Gastrocnemius medialis (tissue), 4 donors: ENCODE data around the gene LDAH. TPM values are rescaled to one million over a fixed set of nuclear protein-coding genes. Genes with fewer than 3 reads are reported as not detected.
"Not testable (repeated sequence)": the region's sequence is repeated elsewhere in the genome, so short reads cannot be mapped to it uniquely, and the experiment has no call there.

Experiments
- ATAC-seq, 2 donors: fragments of 150-250 bp; one replicate each; pipeline ENCODE4 v1.9.1; 2016
- DNase-seq, 2 donors: peaks; one replicate each; pipeline ENCODE4 v3.0.0-alpha.2; 2019
- H3K27ac ChIP-seq, 4 donors: fragments of 200-600 bp; sonication (generic); 1 replicate in 1 of 4; 2 replicates in 3 of 4; pipeline ENCODE4 v1.5.1; 2016 to 2018; ENCODE audit warnings: mild to moderate bottlenecking in 2 of 4, moderate library complexity in 1 of 4
- H3K27me3 ChIP-seq, 3 donors: fragments of 200-600 bp; sonication (generic) in 2 of 3; 1 replicate in 1 of 3; 2 replicates in 2 of 3; pipeline versions ENCODE4 v1.5.1 to v1.6.0; 2016 to 2019; ENCODE audit warnings: mild to moderate bottlenecking in 1 of 3, moderate library complexity in 1 of 3
- H3K36me3 ChIP-seq, 2 donors: fragments of 200-600 bp; sonication (generic) in 1 of 2; one replicate each; pipeline ENCODE4 v1.5.1; 2017 to 2018
- H3K4me1 ChIP-seq, 2 donors: fragments of 200-600 bp; sonication (generic) in 1 of 2; one replicate each; pipeline ENCODE4 v1.5.1; 2016 to 2017; ENCODE audit warnings: mild to moderate bottlenecking in 2 of 2
- H3K4me3 ChIP-seq, 4 donors: fragments of 200-600 bp; sonication (generic) in 3 of 4; 1 replicate in 1 of 4; 2 replicates in 3 of 4; pipeline ENCODE4 v1.5.1; 2016 to 2019; ENCODE audit warnings: mild to moderate bottlenecking in 2 of 4
- H3K9me3 ChIP-seq, 3 donors: fragments of 200-600 bp; sonication (generic) in 2 of 3; 1 replicate in 1 of 3; 2 replicates in 2 of 3; pipeline ENCODE4 v1.5.1; 2016 to 2019
- CTCF ChIP-seq, 5 experiments: fragments of 450-650 bp in 3 of 5; fragments of 200-600 bp in 2 of 5; sonication (generic) in 2 of 5; IDR thresholded peaks in 4 of 5; conservative IDR thresholded peaks in 1 of 5; 1 replicate in 4 of 5; 2 replicates in 1 of 5; pipeline ENCODE4 v1.5.1; 2016 to 2019; ENCODE audit warnings: antibody characterized with exemption in 5 of 5, mild to moderate bottlenecking in 3 of 5, moderate library complexity in 3 of 5
- POLR2A ChIP-seq, 2 donors: fragments of 450-650 bp; IDR thresholded peaks; one replicate each; pipeline ENCODE4 v1.6.1; 2017; ENCODE audit warnings: antibody characterized with exemption in 2 of 2, mild to moderate bottlenecking in 2 of 2, moderate library complexity in 2 of 2
- in situ Hi-C, 4 donors: fragments of 200-750 bp; cut with MboI; loops; one replicate each; pipeline versions ENCODE4 v1.15.0 to v1.8.0; 2017; ENCODE audit warnings: low sequenced_read_pairs in 4 of 4
- intact Hi-C: fragments of 100-400 bp; cut with DNase I; formaldehyde crosslinking; loops from one replicate; pipeline ENCODE4 v1.15.1; 2023; ENCODE audit warnings: low total_unique reads
- total RNA-seq, 4 donors: library from RNA; depleted of rRNA; stranded (reverse); fragments of >200 nt; gene quantifications; one replicate each; pipeline versions ENCODE4 v1.1.0 to v1.2.3, GENCODE V29; 2016

The LDAH gene
- total RNA-seq, 4 donors from 2014 or later, result 0.97 to 2.2 (median 1.4) TPM

- ATAC-seq (no peak), DNase-seq (no peak)
- Histone ChIP-seq H3K27ac (no peak overlapping the region), H3K9me3 (no peaks in the 10 kb centered on the region), H3K4me3 (no peak overlapping the region), H3K27me3 (no peaks in the 10 kb centered on the region), H3K36me3 (no peaks in the 10 kb centered on the region), H3K4me1 (no peaks in the 10 kb centered on the region)
- no peak for TF ChIP-seq POLR2A (IDR thresholded peaks at IDR 0.05)
- no peak for TF ChIP-seq CTCF (IDR thresholded peaks at IDR 0.05 in 4 of 5, conservative IDR thresholded peaks at IDR 0.05 in 1 of 5)
- in situ Hi-C loops (no loop called here), intact Hi-C loops (no loop called here)
These were observed 19.6 kb downstream of the LDAH start for GRCh38 chr2:20803226-20803682.

GRCh38 chr2:20797096-20797495, 25.8 kb downstream of the LDAH start:
- Histone ChIP-seq H3K9me3 (no peaks in the 10 kb centered on the region), H3K27ac (no peak overlapping the region), H3K4me1 (no peaks in the 10 kb centered on the region), H3K4me3 (no peak overlapping the region), H3K36me3 (no peaks in the 10 kb centered on the region), H3K27me3 (no peaks in the 10 kb centered on the region)
- ATAC-seq (no peak), DNase-seq (no peak)
- TF ChIP-seq POLR2A (IDR thresholded peaks at IDR 0.05) (no peak), CTCF (IDR thresholded peaks at IDR 0.05 in 4 of 5, conservative IDR thresholded peaks at IDR 0.05 in 1 of 5) (no peak)
- in situ Hi-C loops, result no loop called here
- intact Hi-C loops, result no loop called here

GRCh38 chr2:20796374-20796791, 26.5 kb downstream of the LDAH start:
- Histone ChIP-seq H3K4me3 (no peak overlapping the region), H3K27ac (no peak overlapping the region), H3K27me3 (no peaks in the 10 kb centered on the region), H3K9me3 (no peaks in the 10 kb centered on the region), H3K4me1 (no peaks in the 10 kb centered on the region), H3K36me3 (no peaks in the 10 kb centered on the region)
- intact Hi-C loops (no loop called here), in situ Hi-C loops (no loop called here)
- no peak for DNase-seq
- TF ChIP-seq CTCF (IDR thresholded peaks at IDR 0.05 in 4 of 5, conservative IDR thresholded peaks at IDR 0.05 in 1 of 5) (no peak), POLR2A (IDR thresholded peaks at IDR 0.05) (no peak)
- ATAC-seq, result peak in 1 of 2 donors; percentile 58

GRCh38 chr2:20793944-20794343, 29.0 kb downstream of the LDAH start:
- H3K4me1 ChIP-seq, H3K27ac ChIP-seq, DNase-seq, H3K9me3 ChIP-seq, H3K4me3 ChIP-seq, H3K27me3 ChIP-seq, ATAC-seq, intact Hi-C loops, H3K36me3 ChIP-seq, in situ Hi-C loops: not testable (repeated sequence)

GRCh38 chr2:20781656-20782265, 41.1 kb downstream of the LDAH start:
- no peaks in the 10 kb centered on the region for H3K9me3 ChIP-seq
- no peak overlapping the region for H3K4me3 ChIP-seq
- ATAC-seq, result no peak
- no peaks in the 10 kb centered on the region for H3K27me3 ChIP-seq
- H3K27ac ChIP-seq, result no peak overlapping the region
- intact Hi-C loops (loop anchor here (2.0 to 5.0 kb wide), 2 partner anchors 181 to 336 kb away; no protein-coding TSS in a partner anchor), in situ Hi-C loops (loop anchor here in 2 of 4 donors (10.0 kb wide), 1 partner anchor 183 kb away; no protein-coding TSS in a partner anchor)
- TF ChIP-seq POLR2A (IDR thresholded peaks at IDR 0.05) (no peak), CTCF (IDR thresholded peaks at IDR 0.05 in 4 of 5, conservative IDR thresholded peaks at IDR 0.05 in 1 of 5) (peak in 3 of 5 experiments; percentile 13 to 40 (median 28))
- H3K4me1 ChIP-seq, result no peaks in the 10 kb centered on the region
- no peak for DNase-seq
- no peaks in the 10 kb centered on the region for H3K36me3 ChIP-seq
